WTC11 (cell line): ENCODE measurements around the gene TTC4. TPM values are rescaled to one million over a fixed set of nuclear protein-coding genes. Genes with fewer than 3 reads are reported as not detected.

ENCODE experiments used
- AR ChIP-seq: fragments of 250-450 bp; sonication (Bioruptor Pico); IDR thresholded peaks from 2 replicates; pipeline ENCODE4 v1.9.0; 2021; ENCODE audit warnings: mild to moderate bottlenecking
- ATF1 ChIP-seq: sonication (generic); formaldehyde crosslinking; IDR thresholded peaks from 2 replicates; pipeline ENCODE4 v1.8.1; 2023; ENCODE audit warnings: mild to moderate bottlenecking, moderate library complexity, missing genetic modification reagents
- ATF3 ChIP-seq: sonication (generic); formaldehyde crosslinking; conservative IDR thresholded peaks from 2 replicates; pipeline ENCODE4 v1.8.1; 2022; ENCODE audit warnings: mild to moderate bottlenecking, missing genetic modification reagents
- CBFB ChIP-seq: sonication (generic); formaldehyde crosslinking; IDR thresholded peaks from 2 replicates; pipeline ENCODE4 v1.8.1; 2022; ENCODE audit warnings: mild to moderate bottlenecking, low read depth, missing genetic modification reagents
- E2F4 ChIP-seq: sonication (generic); formaldehyde crosslinking; IDR thresholded peaks from 2 replicates; pipeline ENCODE4 v1.8.1; 2022; ENCODE audit warnings: low read depth, mild to moderate bottlenecking, moderate library complexity, missing genetic modification reagents, borderline replicate concordance
- ELF4 ChIP-seq: sonication (generic); formaldehyde crosslinking; IDR thresholded peaks from 2 replicates; pipeline ENCODE4 v1.8.1; 2022; ENCODE audit warnings: low read depth, mild to moderate bottlenecking, moderate library complexity, missing genetic modification reagents
- ESRRA ChIP-seq: sonication (generic); formaldehyde crosslinking; IDR thresholded peaks from 2 replicates; pipeline ENCODE4 v1.8.1; 2022; ENCODE audit warnings: mild to moderate bottlenecking, missing genetic modification reagents, borderline replicate concordance
- JAZF1 ChIP-seq: fragments of 250-450 bp; sonication (Bioruptor Pico); IDR thresholded peaks from 2 replicates; pipeline ENCODE4 v1.9.0; 2021; ENCODE audit warnings: moderate library complexity, mild to moderate bottlenecking, inconsistent platforms
- KAT7 ChIP-seq: sonication (generic); formaldehyde crosslinking; IDR thresholded peaks from 2 replicates; pipeline ENCODE4 v1.8.1; 2023; ENCODE audit warnings: missing genetic modification reagents, mild to moderate bottlenecking, borderline replicate concordance
- MYBL2 ChIP-seq: sonication (generic); formaldehyde crosslinking; IDR thresholded peaks from 2 replicates; pipeline ENCODE4 v1.8.1; 2023; ENCODE audit warnings: mild to moderate bottlenecking, moderate library complexity, missing genetic modification reagents
- NFYB ChIP-seq: sonication (generic); formaldehyde crosslinking; conservative IDR thresholded peaks from 2 replicates; pipeline ENCODE4 v1.8.0; 2022; ENCODE audit warnings: low read depth, missing genetic modification reagents
- NR3C1 ChIP-seq: sonication (generic); formaldehyde crosslinking; conservative IDR thresholded peaks from 2 replicates; pipeline ENCODE4 v1.8.1; 2023; ENCODE audit warnings: low read depth, mild to moderate bottlenecking, missing genetic modification reagents
- PRDM15 ChIP-seq: sonication (generic); formaldehyde crosslinking; IDR thresholded peaks from 2 replicates; pipeline ENCODE4 v1.8.0; 2022; ENCODE audit warnings: missing genetic modification reagents
- RELA ChIP-seq: sonication (generic); formaldehyde crosslinking; IDR thresholded peaks from 2 replicates; pipeline ENCODE4 v1.8.1; 2022; ENCODE audit warnings: missing genetic modification reagents, mild to moderate bottlenecking, borderline replicate concordance
- SMAD4 ChIP-seq: sonication (generic); formaldehyde crosslinking; IDR thresholded peaks from 2 replicates; pipeline ENCODE4 v1.8.0; 2022; ENCODE audit warnings: mild to moderate bottlenecking, missing genetic modification reagents
- SOX15 ChIP-seq: fragments of 250-450 bp; sonication (Bioruptor Pico); IDR thresholded peaks from 2 replicates; pipeline ENCODE4 v1.9.0; 2021; ENCODE audit warnings: mild to moderate bottlenecking
- SP1 ChIP-seq: sonication (generic); formaldehyde crosslinking; conservative IDR thresholded peaks from 2 replicates; pipeline ENCODE4 v1.8.1; 2022; ENCODE audit warnings: missing genetic modification reagents
- TCF7 ChIP-seq: sonication (generic); formaldehyde crosslinking; IDR thresholded peaks from 2 replicates; pipeline ENCODE4 v1.8.0; 2022; ENCODE audit warnings: mild to moderate bottlenecking, low read depth, missing genetic modification reagents, moderate library complexity
- ZNF219 ChIP-seq: sonication (generic); formaldehyde crosslinking; IDR thresholded peaks from 2 replicates; pipeline ENCODE4 v1.8.0; 2023; ENCODE audit warnings: missing genetic modification reagents, mild to moderate bottlenecking, borderline replicate concordance
- ZNF232 ChIP-seq: sonication (generic); formaldehyde crosslinking; IDR thresholded peaks from 2 replicates; pipeline ENCODE4 v1.8.0; 2022; ENCODE audit warnings: mild to moderate bottlenecking, missing genetic modification reagents
- ZNF281 ChIP-seq: sonication (generic); formaldehyde crosslinking; IDR thresholded peaks from 2 replicates; pipeline ENCODE4 v1.8.0; 2023; ENCODE audit warnings: mild to moderate bottlenecking, missing genetic modification reagents
- ZNF423 ChIP-seq: fragments of 250-450 bp; sonication (Bioruptor Pico); IDR thresholded peaks from 2 replicates; pipeline ENCODE4 v2.1.2; 2022; ENCODE audit warnings: mild to moderate bottlenecking, moderate library complexity
- ZNF512 ChIP-seq: sonication (generic); formaldehyde crosslinking; IDR thresholded peaks from 2 replicates; pipeline ENCODE4 v1.8.1; 2022; ENCODE audit warnings: missing genetic modification reagents, borderline replicate concordance
- total RNA-seq: library from RNA; stranded (reverse); gene quantifications from 3 replicates; pipeline ENCODE4 v1.2.3, GENCODE V29; 2021
- TF ChIP-seq, protein P1 (sequence below): sonication (generic); formaldehyde crosslinking; IDR thresholded peaks from 2 replicates; pipeline ENCODE4 v1.8.0; 2022; ENCODE audit warnings: mild to moderate bottlenecking, missing genetic modification reagents
- TF ChIP-seq, protein P2 (sequence below): sonication (generic); formaldehyde crosslinking; IDR thresholded peaks from 2 replicates; pipeline ENCODE4 v1.8.1; 2023; ENCODE audit warnings: mild to moderate bottlenecking, missing genetic modification reagents, moderate library complexity

The TTC4 gene
- total RNA-seq, 1 experiment from 2014 or later = 18.8 TPM

GRCh38 chr1:54764133-54764921 is 48.7 kb downstream of the TTC4 start, which contains the start of gene PARS2 (continued):
- TF ChIP-seq AR (CRISPR knock-in tag) = no peak
- TF ChIP-seq E2F4 (CRISPR knock-in tag) = no peak
- TF ChIP-seq, protein P1, sequence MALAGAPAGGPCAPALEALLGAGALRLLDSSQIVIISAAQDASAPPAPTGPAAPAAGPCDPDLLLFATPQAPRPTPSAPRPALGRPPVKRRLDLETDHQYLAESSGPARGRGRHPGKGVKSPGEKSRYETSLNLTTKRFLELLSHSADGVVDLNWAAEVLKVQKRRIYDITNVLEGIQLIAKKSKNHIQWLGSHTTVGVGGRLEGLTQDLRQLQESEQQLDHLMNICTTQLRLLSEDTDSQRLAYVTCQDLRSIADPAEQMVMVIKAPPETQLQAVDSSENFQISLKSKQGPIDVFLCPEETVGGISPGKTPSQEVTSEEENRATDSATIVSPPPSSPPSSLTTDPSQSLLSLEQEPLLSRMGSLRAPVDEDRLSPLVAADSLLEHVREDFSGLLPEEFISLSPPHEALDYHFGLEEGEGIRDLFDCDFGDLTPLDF = no peak
- TF ChIP-seq ZNF281 = no peak
- TF ChIP-seq SMAD4 (CRISPR knock-in tag) = no peak
- no peak for TF ChIP-seq PRDM15 (CRISPR knock-in tag)
- TF ChIP-seq ZNF512 = no peak
- TF ChIP-seq ESRRA (CRISPR knock-in tag) = no peak
- TF ChIP-seq JAZF1 (CRISPR knock-in tag) = no peak
- no peak for TF ChIP-seq ZNF219 (CRISPR knock-in tag)
- no peak for TF ChIP-seq MYBL2
- no peak for TF ChIP-seq ZNF423 (CRISPR knock-in tag)
- no peak for TF ChIP-seq RELA (CRISPR knock-in tag)
- no peak for TF ChIP-seq ATF3 (CRISPR knock-in tag)
- no peak for TF ChIP-seq NR3C1 (CRISPR knock-in tag)
- no peak for TF ChIP-seq ATF1 (CRISPR knock-in tag)
- no peak for TF ChIP-seq ELF4
- no peak for TF ChIP-seq TCF7 (CRISPR knock-in tag)
- TF ChIP-seq SP1 (CRISPR knock-in tag) = peak; percentile 70; the same call in 1 of the 2 replicates
- TF ChIP-seq, protein P2, sequence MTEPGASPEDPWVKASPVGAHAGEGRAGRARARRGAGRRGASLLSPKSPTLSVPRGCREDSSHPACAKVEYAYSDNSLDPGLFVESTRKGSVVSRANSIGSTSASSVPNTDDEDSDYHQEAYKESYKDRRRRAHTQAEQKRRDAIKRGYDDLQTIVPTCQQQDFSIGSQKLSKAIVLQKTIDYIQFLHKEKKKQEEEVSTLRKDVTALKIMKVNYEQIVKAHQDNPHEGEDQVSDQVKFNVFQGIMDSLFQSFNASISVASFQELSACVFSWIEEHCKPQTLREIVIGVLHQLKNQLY (CRISPR knock-in tag) = no peak
- peak; percentile 93 for TF ChIP-seq NFYB (CRISPR knock-in tag)
- no peak for TF ChIP-seq KAT7
- TF ChIP-seq SOX15 (CRISPR knock-in tag) = no peak
- TF ChIP-seq CBFB = no peak
- TF ChIP-seq ZNF232 = no peak
- TF ChIP-seq, all 79 proteins: peak for 15
